ENCODE results near the gene DLX1.

DLX1 gene

DNA sequence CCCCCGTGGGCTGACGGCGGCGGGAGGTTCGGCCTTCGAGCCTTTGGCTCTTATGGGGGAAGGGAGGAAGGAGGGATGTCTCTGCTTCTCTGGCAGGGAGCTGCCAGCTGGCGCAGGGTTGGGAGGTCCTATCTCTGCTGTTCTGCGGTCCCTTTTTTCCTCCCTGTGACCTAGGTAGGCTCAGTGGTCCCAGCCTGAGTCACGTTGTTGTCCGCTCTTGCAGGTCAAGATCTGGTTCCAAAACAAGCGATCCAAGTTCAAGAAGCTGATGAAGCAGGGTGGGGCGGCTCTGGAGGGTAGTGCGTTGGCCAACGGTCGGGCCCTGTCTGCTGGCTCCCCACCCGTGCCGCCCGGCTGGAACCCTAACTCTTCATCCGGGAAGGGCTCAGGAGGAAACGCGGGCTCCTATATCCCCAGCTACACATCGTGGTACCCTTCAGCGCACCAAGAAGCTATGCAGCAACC lies 2.5 kb downstream of the DLX1 start:
- no peak for DNase-seq (ENCODE audit: low spot score)

DNA sequence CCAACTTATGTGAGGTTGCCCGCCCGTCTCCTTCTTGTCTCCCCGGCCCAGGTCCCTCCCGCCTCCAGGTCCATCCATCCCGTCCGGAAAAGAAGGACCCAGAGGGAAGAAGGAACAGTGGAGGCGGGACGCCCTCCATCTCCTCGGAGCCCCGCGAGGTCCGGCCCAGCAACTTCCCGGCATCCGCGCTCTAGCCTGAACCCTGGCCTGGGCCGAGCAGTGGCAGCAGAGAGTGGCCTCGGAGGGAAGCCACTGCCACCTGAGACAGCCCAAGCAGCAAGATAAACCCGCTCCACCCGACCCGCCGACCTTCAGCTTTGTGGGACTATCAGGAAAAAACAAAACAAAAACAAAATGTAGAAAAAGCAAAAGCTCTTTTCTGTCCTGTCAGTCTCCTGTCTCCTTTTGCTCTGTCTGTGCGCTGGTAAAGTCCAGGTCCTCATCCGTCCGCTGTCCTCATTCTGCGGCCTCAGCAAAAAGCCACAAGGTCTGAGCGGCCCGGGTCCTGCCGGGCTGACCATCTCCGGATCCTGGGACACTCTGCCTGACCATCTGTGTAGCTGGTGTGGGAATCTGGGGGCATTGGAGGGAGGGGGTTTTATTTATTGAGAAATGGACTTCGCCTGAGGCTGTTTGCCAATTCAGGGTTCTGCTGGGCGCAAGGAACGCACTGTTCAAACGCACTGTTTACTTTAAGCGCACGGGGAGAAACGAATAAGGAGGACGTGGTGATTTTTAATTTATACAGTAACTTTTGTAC lies 3.1 kb downstream of the DLX1 start:
- no peak for DNase-seq (ENCODE audit: low spot score)

DNA sequence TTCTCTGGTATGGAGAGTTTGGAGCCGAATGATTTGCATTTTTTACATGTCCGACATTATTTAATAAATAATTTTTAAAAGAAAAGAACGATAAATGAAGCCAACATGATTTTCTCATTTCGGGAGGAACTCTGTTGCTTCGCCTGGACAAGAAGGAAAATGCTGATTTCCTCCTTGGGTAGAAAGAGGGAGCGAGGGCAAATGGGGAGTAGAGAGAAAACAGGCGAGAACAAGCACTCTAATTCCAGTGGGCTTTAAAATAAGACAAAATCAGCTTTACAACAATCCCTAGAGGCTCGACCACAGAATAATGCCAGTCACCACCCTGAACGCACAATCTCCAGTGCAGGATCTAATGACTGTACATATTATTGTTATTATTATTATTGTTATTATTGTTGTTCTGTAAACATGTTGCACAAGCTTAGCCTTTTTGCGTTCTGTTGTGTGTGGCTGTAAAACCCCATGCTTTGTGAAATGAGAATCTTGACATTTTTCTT lies 3.7 kb downstream of the DLX1 start:
- DNase-seq (ENCODE audit: low spot score): no peak

DNA sequence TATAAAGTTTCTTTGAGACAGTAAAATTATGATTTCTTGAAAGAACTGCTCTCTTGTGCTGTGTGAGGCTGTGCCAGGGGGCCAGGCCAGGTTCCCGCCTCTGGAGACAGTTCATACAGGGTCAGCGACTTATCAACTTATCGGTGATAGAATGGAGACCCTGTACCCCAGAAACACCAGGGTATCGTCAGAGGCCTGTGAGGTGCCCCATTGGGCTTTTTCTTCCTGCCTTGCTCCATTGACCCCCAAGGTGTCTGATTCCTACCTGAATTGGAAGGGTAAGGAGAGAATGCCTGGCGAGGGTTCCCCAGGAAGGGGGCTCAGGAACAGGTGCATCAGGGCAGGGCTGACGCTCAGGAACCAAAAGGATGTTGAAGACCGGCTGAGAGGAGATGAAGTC lies 4.3 kb downstream of the DLX1 start:
- DNase-seq (ENCODE audit: low spot score): no peak

DNA sequence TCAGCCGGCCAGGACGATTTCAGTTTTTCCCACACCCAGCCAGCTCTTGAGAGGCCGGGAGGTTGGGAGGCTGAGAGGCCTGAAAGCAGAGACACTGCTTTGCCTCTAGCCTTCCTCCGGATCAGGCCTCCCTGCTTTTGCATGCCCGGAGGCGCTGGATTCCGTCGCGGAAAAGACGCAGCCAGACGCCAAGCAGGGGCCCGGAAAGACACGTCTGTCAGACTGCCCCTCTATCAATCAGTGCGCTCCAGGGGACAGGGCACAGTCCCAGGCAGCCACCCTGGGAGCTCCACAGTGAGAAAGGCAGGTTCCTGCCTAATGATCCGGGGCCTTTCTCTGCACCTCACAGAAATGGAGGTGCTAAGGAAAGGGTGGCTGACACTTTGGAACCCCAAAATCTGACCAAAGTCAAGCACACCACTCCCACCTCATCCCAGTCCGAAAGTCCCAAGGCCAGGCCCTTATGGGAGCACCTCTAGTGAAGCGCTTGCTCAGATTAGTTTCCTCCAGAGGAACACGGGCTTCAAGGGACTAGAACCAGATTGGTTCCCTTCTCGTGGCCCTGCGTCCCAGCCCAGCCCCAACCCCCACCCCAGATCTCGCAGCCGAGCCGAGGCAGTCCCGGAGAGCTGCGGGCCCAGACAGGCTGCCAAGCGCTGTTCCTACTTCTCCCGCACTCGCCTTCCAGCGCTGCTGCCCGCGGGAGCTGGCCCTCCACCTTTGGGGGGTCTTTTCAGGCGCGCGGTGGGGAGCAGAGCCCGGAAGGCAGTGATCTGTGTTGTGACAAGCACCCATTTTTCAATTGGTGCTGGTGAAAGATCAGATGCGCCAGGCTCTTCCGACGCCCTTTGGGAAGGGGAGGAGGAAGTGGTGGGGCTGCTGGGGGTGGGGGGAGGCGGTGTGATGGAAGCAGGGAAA lies 5.0 kb downstream of the DLX1 start:
- DNase-seq (ENCODE audit: low spot score): no peak

DNA sequence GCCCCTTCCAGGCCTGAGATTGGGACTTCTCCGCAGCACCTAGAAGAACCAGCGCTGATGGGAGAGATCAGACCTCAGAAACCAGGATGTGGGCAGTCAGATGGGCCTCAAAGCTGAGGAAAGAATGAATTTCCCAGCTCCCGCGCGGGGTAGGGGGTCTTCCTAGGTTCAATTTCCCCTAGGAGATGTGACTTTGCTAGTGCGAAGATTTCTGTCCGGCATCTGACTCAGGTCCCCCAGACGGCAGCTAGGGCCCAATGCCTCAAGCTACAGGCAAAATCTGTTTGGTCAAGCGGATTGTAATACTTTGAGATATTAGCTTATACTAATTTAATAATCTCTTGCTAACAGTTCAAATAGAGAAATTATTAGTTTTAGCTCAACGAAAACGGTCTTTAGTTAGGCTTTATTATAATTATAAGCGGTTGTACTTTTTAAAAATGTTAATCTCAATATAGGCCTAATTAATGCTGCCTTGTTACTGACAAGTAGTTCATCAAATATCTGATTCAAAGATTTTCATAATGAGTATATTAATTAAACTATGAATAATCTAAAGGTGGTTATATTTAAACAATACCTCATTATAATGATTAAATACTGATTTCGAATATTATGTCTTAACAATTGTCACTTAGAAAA lies 5.8 kb downstream of the DLX1 start:
- DNase-seq (ENCODE audit: low spot score): no peak

DNA sequence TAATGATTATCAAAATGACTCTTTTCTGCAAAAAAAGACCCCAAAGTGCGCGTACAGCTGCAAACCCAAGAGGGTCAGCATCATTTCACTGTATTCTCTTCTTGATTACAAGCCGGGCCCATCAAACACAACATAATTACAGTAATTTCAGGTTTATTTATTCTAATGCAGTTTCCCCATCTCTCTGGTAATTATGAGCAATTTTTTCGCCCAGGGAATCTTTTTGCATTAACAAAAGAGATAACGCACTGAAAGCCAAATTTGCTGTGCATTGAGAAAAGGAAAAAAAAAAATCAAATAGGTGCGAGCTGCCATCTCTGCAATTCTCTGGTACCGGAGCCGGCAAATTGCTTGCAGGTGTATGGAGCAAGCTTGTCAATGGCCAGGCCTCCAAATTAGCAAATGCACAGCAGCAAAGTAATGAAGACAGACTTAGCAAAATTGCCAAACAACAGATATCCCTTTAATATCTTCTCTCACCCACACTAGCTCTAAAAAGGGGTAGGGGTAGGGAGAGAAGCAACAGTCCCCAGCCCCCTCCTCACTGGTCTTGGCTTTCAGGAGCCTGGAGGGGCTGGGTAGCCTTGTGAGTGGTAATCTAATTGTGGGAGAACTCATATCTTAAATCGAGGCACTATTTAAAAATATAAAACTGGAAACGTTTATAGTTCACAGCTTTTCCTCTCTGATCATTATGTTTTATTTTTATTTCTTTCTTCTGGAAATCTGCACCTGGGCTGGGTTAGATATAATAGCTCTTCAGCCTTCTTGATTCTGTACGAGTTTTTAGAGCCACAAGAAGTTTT lies 6.7 kb downstream of the DLX1 start:
- no peak for DNase-seq (ENCODE audit: low spot score)

DNA sequence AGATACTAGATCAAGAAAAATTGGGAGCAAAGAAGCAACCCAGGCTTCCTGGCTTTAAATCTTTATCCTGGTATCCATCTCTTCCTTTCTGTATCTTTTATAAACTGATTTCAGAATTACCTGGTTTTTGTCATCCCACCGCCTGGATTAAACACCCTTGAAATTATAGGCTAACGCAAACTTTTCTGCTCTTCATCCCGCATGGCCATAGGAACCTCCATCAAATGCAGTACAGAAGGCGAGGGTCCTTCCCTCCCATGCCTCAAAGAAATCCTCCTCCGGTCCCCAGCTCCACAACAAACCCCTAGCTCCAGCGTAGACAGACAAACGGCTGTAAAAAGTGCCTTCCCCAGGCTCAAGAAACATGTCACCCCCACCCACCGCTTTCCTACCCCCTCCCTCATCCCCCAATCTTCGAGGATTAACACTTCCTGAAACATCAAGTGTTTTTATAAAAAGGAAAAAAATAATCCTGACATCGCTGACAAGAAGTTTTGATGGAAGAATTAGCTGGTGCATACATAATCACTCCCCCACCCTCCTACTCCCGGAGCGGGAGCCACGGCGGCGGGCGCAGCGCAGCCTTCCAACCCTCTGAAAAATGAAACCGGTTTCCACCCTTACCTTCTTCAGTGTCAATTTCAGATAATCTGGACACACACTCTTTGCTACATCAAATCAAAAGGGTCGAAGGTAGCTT lies 7.6 kb downstream of the DLX1 start:
- no peak for DNase-seq (ENCODE audit: low spot score)

DNA sequence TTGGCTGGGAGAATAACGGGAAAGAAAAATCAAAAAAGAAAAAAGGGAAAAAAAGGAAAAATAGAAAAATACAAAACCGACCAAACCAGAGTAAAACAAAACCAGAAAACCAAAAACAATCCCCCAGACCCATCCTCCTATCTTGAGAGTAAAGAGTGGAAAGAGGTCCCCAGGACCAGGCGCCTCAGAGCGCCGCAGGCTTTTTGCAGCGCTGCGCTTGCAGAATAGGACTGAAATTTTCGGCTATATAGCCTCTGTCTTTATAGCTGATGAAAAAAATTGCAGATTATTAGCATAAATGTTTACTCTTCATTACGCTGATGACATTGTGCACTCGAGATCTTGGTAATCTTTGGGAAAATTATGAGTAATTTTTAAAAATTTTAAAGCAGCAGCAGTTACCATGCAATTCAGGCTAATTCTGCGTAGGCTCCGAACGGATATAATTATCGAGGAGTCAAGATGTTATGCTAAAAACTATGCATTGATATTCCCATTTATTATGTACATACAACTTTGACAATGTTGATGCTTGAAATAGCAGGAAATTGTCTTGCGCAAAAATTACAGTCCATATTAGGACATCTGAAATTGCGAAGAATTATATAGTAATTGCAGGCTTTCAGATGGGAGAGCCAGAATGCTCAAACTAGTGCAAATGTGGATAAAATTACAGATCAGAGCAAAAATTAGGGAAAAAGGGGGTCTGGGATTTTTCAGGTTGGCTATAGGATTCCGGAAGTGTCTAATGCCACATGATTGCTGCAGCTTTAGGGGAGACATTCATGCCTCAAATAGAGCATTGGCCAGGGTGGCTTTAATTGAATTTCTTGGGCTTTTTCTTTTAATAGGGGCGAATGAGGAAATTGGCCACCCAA lies 8.3 kb downstream of the DLX1 start:
- no peak for DNase-seq (ENCODE audit: low spot score)

DNA sequence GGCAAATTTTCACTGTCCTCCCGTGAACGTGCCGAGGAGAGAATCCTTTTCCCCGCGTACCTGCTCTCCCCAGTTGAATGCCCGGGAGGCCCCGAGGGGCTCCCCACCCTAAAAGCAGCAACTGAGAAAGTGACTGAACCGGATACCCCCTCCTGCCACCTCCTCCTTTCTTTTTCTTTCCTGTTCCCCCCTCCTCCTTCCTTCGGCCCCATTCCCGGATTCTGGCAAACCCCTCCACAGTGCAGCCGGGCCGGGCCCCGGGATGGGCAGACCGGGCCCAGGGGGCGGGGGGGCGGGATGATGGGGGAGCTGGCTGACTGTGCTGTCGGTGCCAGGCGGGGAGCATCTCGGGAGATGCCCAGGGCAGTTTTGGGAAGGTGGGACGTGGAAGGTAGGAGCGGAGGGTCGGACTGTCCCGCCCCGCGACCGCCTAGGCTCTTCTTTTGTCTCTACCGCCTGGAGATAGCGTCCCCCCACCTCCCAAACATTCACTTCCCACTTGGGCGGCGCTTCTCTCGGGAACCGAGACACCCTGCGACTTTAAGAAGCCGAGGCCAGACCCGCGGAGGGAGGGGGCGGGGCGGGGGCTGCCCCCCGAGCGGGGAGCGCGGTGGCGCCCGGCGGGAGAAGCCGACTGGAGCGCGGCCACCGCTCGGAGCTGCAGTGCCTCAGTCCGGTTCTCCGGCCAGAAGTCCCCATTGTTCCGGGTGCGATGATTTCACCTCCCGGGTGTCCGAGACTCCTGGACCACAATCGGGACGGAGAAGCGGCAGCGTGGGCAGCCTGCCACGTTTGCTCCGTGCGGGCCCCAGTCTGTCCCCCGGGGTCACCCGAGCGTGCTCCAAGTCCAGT lies 9.2 kb downstream of the DLX1 start:
- no peak for DNase-seq (ENCODE audit: low spot score)

DNA sequence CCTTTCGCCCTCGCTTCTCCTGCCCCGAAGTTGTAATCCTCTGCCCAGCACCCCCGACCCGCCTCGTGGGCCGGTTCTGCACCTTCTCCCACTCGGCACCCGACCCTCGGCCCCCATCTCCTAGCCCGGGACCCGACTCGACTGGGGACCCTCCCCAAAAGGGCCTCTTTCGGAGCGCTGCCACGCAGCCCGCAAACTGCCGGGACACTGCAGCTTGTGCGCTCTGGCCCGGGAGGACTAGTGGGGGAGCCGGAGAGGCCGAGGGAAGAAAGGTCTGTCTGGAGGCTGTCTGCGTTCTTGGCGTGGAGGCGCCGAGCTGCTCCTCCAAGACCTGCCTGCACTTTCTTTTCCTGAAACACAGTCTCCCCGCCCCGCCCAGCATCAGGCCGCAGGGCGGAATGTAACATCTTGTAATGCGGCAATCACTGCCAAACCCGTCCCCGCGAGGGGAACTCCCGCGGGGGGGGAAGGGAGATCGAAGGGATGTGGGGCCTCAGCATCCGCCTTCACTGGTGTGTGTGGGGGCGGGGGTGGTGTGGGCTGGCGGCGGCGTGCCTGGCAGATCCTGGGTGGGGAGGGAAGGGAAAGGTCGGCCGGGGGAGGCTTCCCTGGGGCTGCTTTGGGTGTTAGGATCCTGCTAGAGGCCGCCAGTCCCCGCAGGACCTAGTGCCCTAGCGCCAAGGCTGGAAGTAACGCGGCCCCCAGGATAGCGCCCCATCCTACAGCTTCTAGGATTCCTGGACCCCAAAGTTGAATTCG lies 10.0 kb downstream of the DLX1 start:
- peak; percentile 77 for DNase-seq (ENCODE audit: low spot score)

DNA sequence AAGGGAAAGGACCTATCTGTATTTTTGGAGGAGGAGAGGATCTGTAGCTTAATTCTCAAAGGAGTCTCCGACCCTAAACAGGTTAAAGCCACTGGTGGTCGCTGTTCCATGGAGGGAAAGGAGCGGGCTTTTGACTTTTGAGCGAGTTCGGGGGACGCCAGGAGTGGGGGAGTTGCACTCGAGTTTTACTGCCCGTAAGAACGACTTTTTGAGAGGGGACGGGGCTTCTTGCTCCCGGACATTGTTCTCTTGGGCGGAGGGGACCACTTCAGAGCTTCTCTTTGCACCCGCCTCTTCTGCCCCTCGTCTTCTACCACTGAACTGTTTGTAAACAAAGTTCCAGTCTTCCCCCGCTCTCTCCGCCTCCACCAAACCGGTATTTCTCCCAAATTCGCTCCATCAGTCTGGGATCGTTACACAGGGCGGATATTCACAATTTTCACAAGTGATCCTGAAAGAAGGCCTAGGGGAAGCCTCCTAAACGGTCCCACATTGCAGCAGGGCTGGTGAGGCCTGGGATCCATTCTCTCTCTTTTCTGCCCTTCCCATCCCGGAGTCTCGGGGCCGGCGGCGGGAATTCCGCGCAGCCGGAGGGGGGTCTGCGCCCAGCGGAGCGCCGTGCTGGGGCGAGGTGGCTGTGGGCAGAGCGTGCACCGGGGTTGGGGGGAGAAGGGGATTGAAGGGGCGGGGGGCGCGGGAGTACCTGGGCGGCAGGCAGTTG lies 10.8 kb downstream of the DLX1 start:
- DNase-seq (ENCODE audit: low spot score): no peak

DNA sequence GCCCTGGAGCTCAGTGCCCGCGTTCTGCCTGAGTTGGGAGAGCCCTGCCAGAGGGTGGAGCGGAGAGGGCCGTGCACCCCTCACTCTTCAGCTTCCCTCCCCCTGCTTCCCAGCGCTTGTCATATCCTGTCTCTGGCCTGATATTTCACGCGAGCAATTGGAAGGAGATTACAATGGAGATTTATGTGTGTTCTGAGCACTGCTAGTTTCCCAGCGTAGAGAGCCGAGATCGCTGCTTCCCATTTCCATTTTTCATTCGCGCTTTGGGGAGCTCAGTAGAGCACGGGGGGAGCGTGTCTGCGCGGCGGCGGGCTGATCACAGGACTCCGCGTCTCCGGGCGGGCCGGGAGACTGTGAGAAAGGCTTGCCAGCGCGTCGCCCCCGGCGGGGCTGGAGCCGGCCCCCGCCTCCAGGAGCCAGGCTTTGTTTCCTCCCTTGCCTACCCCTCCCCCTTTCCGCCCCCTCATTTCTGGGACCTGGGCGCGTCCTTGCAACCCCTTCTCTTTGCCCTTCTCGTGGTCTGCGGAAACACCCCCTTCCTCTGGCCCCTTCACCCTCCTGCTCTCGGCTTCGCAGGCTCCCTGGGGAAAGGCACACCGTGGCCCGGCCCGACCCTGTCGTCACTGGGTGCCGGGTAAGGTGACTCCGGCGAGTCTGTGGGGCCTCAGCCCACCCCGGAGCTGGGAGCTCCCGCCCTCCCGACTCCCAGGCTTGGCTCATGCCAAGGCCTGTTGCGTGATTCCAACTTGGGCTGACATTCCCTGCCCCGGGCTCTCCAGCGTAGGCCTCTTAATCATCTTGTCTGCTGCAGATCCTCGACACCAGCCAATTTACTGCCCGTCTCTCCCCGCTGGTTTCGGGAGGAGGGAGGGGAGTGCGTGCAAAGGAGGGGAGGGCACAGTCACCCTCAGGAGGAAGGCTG lies 11.6 kb downstream of the DLX1 start:
- peak; percentile 67 for DNase-seq (ENCODE audit: low spot score)

DNA sequence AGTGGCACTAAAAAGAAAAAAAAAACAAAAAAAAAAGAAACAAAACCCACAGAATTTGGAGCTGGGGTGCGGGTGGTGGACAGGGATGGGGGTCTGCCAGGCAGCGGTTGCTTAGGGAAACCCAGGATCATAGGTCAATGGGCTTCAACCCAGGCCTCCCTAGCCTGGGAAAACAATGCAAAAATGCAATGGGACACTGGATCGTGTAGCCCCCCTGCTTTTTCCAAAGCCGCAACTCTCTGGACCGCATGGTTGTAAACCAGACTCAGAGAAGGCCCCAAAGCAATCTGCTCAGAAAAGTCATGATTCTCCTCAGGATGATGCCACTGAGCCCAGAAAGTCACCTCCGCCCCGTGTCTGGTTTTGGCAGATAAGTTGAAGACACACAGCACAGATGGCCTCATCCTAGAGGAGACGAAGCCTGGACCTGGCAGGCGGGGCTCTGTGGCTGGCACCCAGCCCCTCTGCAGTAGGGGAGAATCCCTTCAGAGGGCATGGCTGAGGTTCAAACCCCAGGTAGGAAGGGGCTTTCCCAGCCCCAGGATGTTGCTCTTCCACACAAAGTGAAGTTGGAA lies 12.3 kb downstream of the DLX1 start:
- no peak for DNase-seq (ENCODE audit: low spot score)

DNA sequence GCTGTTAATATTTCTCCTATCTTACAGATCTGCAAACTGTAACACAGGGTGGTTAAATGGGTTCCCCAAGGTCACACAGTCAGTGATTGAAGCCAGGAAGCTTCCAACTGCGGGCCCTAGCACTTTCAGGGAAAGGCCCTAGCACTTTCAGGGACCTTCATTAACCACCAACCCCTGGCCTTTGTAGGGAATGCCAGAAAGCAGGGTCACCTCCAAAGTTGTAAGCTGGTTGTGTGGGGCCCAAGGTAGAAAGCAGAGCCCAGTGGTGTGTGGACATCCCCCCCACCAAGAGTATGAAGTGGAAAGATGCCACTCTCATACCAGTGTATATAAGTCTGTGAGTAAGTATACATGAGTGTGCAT lies 13.0 kb downstream of the DLX1 start:
- DNase-seq (ENCODE audit: low spot score): no peak

Data from left forelimb (tissue), 1 donor.